ENCODE data around the gene PLEKHG3. TPM values are rescaled to one million over a fixed set of nuclear protein-coding genes. Genes with fewer than 3 reads are reported as not detected.
A peak's percentile ranks its signal among the peaks of the same experiment; 100 is the strongest.

PLEKHG3 gene
- total RNA-seq, 1 experiment from 2014 or later, result 79.5 TPM

DNA sequence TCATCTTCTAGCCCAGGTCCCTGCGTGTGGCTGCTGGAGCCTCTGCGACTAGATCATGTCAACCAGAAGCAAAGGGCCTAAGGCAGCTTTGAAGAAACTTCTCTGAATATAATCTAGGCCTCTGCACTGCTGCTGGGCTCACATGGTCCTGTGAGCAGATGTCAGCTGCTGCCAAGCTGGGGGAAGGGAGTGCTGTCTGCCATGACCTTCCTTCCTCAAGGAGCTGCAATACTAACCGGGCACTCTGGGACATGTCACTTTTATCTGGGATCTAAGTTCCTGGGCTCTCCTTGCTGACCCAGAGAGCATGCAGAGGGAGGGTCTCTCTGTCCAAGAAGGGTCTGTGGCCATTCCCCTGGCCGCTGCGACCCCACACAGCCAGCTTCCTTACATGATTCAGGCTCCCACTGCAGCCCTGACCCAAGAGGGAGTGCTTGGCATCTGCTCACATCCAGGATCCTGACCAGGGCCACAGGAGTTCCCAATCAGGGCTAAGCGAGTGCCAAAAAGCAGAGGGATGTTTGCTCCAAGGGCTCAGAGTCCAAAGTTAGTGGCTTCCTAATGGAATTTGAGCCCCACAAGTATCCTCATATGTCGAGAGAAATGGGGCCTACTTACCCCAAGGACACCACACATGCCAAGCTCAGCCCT, 74.0 kb downstream of the PLEKHG3 start:
- H3K36me3 ChIP-seq, result no peaks in the 10 kb centered on the region

DNA sequence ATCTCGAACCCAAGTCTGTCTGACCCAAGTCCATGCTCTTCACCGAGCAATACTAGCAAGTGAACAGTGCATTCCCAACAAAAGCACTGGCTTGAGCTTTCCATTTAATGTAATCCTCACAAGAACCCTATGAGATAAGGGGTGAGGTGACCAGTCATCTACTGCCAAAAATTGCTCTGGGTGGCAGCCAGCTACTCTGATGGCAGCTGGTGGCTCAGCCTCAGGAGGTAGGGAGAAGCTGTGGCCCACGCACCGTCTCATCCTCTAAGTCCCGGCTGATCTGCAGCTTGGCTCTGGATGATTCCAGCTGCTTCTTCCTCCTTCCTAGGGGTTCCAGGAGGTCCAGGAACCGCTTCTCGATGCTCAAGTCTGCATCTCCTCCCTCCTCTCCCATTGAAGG, 75.2 kb downstream of the PLEKHG3 start:
- Histone ChIP-seq H3K27ac (no peak overlapping the region), H3K4me1 (replicated peaks) (no peaks in the 10 kb centered on the region), H3K36me3 (no peaks in the 10 kb centered on the region), H3K4me3 (no peak overlapping the region), H3K27me3 (replicated peaks) (no peaks in the 10 kb centered on the region), H3K9me3 (replicated peaks) (no peaks in the 10 kb centered on the region)
- DNase-seq (ENCODE audit: low read depth in 1 of 2, low spot score in 2 of 2), result no peak

More for the DNA sequence above, 74.0 kb downstream of the PLEKHG3 start:
- DNase-seq (ENCODE audit: low read depth in 1 of 2, low spot score in 2 of 2), result no peak
- H3K9me3 ChIP-seq (replicated peaks), result no peaks in the 10 kb centered on the region
- H3K4me1 ChIP-seq (replicated peaks), result no peaks in the 10 kb centered on the region
- H3K4me3 ChIP-seq, result no peak overlapping the region
- no peak overlapping the region for H3K27ac ChIP-seq
- no peaks in the 10 kb centered on the region for H3K27me3 ChIP-seq (replicated peaks)

DNA sequence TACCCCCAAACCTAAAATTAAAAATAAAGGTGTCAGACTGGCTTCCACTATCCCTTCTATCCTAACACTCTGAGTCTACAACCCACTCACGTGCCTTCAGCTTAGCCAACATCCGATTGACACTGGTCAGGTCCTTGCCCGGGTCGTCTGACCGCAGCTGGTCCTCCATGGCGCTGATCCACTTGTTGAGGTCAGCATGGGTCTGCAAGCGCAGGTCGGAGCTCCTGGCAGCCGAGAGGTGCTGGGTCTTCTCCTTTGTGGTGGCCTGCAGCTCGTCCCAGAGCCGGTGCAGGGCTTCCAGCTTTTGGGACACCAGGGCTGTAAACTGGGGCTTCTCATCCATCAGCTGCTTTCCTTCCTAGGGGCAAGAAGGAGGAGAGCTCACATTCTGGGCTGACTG, 78.0 kb downstream of the PLEKHG3 start:
- H3K36me3 ChIP-seq, result no peaks in the 10 kb centered on the region

DNA sequence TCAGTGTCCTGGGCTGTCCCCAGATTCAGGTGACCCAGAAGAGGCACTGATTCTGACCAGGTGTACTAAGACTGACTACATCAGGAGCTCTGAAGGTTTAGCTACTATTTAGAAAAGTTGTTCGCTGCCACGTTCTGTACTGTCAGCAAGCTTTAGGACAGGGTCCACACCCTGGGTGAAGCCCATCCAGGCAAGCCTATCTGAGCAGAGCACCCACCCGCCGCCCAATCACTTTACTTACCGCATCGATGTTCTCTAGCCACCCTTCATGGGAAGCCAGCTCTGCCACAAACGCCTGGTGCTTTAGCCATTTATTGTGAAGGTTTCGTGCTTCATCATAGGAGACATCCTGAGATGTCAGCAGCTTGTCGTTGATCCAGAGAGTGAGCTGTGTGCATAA, 79.8 kb downstream of the PLEKHG3 start:
- H3K9me3 ChIP-seq (replicated peaks), result no peaks in the 10 kb centered on the region
- no peak overlapping the region for H3K27ac ChIP-seq
- peaks cover 8% of the 10 kb centered on the region for H3K4me1 ChIP-seq (replicated peaks)
- no peak overlapping the region for H3K4me3 ChIP-seq
- H3K27me3 ChIP-seq (replicated peaks), result no peaks in the 10 kb centered on the region
- H3K36me3 ChIP-seq, result no peaks in the 10 kb centered on the region
- DNase-seq (ENCODE audit: low read depth in 1 of 2, low spot score in 2 of 2), result no peak

More for the DNA sequence above, 78.0 kb downstream of the PLEKHG3 start:
- no peak for DNase-seq (ENCODE audit: low read depth in 1 of 2, low spot score in 2 of 2)
- H3K4me3 ChIP-seq, result no peak overlapping the region
- H3K4me1 ChIP-seq (replicated peaks), result no peaks in the 10 kb centered on the region
- H3K27ac ChIP-seq, result no peak overlapping the region
- H3K9me3 ChIP-seq (replicated peaks), result no peaks in the 10 kb centered on the region
- H3K27me3 ChIP-seq (replicated peaks), result no peaks in the 10 kb centered on the region

DNA sequence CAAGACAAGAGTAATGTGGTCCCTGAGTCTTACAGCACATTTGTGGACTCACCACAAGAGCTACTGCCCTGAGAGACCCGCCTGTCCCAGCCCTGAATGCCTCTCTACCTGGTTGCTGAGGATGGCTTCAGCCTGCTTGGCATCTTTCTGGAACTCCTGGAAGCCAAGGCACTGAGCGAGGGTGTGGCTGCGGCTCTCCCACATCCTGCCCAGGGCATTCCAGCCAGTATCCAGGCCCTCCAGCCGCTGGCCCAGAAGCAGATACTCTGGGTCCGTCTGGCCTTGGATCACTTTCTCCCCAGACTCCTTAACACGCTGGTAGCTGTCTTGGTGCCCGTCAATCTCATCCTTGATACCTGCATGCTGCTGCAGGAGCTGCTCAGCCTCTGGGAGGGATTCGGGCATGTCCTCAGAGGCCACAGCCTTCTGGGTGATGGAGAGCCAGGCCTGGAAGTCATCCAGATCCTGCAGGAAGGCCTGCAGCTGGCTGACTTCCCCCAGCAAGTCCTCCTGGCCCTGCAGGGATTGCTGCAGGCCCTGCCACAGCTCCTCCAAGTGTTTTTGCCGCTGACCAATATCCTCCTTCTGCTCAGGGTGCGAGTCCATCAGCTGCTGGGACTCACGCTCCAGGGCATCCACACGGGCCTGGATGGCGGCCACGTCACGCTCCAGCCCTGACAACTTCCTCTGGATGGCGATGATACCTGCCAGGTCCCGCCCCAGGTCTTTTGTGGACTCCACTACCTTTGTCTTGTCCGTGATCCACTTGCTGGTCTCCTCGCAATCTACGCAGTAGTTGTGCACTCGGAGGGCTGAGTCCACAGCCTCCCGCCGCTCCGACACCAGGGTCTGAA, 82.3 kb downstream of the PLEKHG3 start:
- Histone ChIP-seq H3K27me3 (replicated peaks) (no peaks in the 10 kb centered on the region), H3K9me3 (replicated peaks) (no peaks in the 10 kb centered on the region), H3K36me3 (no peaks in the 10 kb centered on the region), H3K27ac (no peak overlapping the region), H3K4me3 (no peak overlapping the region), H3K4me1 (replicated peaks) (peaks cover 27% of the 10 kb centered on the region)
- DNase-seq (ENCODE audit: low read depth in 1 of 2, low spot score in 2 of 2), result no peak

DNA sequence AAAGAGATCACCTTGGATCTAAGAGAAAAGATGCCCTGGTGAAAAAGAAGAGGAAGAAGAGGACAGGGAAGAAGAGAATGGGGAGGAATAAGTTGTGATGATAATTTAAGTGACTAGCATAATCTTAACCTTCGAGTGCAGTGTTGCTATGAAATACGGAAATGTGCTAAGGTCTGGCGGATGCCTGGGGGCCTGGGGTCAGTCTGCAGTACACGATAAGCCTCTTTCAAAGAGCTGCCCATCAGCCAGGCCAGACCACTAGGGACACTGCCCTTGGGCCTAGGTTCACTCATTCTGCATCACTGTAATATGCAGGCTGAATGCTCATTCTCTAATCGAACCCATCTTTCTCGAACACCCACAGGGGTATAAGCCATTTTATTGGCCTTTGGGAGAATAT, 83.4 kb downstream of the PLEKHG3 start:
- no peak overlapping the region for H3K27ac ChIP-seq
- H3K36me3 ChIP-seq, result no peaks in the 10 kb centered on the region
- H3K4me3 ChIP-seq, result no peak overlapping the region
- H3K27me3 ChIP-seq (replicated peaks), result no peaks in the 10 kb centered on the region
- no peaks in the 10 kb centered on the region for H3K9me3 ChIP-seq (replicated peaks)
- H3K4me1 ChIP-seq (replicated peaks), result peaks cover 38% of the 10 kb centered on the region
- DNase-seq (ENCODE audit: low read depth in 1 of 2, low spot score in 2 of 2), result no peak

DNA sequence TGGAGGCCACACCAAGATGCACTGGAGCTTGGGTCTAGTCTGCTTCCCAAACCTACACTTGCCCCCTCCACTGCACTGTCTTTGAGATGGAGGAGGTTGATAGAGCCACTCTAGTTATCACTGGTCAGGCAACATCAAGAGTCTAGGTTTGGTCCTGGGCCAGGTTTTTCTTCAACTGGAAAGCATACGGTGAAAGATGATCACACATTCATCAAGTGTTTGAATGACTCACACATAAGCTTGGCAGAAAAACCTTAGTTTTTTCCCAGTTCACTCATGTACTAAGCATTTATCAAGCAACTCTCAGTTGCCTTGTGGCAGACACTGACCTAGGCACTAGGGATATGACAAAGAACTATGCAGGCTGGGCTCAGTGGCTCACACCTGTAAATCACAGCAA, 84.5 kb downstream of the PLEKHG3 start:
- Histone ChIP-seq H3K4me3 (no peak overlapping the region), H3K9me3 (replicated peaks) (no peaks in the 10 kb centered on the region), H3K4me1 (replicated peaks) (peaks cover 38% of the 10 kb centered on the region), H3K27ac (no peak overlapping the region), H3K36me3 (no peaks in the 10 kb centered on the region), H3K27me3 (replicated peaks) (no peaks in the 10 kb centered on the region)
- peak in 1 of 2 experiments; percentile 34 for DNase-seq (ENCODE audit: low read depth in 1 of 2, low spot score in 2 of 2)

DNA sequence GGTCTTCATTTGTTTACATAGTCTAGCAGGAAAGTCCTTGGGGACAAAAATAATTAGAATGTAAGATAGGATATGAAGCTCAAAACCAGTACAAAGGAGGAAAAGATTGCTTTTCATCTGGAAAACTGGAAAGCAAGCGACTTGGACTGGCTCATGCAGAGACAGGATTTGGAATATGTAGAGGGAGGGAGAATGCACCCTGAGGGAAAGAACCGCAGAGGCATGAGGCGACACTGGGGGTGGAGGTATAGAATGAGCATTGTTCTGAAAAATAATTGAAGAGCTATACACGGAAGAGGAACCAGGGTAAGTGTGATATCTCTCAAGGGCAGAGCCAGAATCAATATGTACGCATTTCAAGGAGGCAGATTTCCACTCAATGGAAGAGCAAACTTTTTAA, 85.5 kb downstream of the PLEKHG3 start:
- Histone ChIP-seq H3K9me3 (replicated peaks) (no peaks in the 10 kb centered on the region), H3K36me3 (no peaks in the 10 kb centered on the region), H3K4me3 (no peak overlapping the region), H3K4me1 (replicated peaks) (peaks cover 38% of the 10 kb centered on the region), H3K27me3 (replicated peaks) (no peaks in the 10 kb centered on the region), H3K27ac (no peak overlapping the region)
- no peak for DNase-seq (ENCODE audit: low read depth in 1 of 2, low spot score in 2 of 2)

DNA sequence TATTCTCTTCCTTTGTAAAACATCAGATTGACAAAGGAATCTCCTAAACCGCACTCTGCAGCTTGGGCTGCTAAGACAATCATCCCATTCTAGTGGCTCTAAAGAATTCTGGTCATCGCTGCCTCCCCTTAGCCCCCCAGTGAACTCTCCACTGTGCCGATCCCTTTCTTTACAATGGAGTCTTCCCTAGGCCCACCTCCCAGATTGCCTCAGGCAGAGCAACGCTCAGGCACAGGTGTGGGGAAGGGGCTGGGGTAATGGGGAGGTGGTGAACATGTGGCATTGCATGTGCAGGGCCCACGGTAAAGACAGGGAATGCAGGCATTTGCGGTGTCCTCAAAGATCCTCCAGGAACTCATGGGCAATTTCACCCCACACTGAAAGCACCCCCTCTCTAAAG, 86.3 kb downstream of the PLEKHG3 start:
- DNase-seq (ENCODE audit: low read depth in 1 of 2, low spot score in 2 of 2), result no peak
- H3K27me3 ChIP-seq (replicated peaks), result no peaks in the 10 kb centered on the region
- peaks cover 38% of the 10 kb centered on the region for H3K4me1 ChIP-seq (replicated peaks)

DNA sequence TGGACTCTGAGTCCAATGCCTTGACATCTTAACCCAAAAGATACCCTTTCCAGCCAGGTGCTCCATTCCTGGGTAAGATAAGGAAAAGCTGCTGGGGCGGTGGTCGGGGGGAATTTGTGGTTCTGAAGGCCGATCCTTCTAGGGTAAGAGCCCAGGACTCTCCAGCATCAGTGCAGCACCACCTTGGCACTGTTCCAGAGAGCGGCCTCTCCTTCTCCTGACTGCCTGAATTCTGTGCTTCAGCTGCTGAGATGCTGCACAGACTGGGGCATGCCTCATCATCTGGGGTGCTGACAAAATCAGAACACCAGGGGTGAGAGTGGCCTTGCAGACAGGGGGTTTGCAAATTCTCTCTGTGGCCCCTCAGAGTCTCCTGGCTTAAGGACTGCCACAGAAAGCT, 88.0 kb downstream of the PLEKHG3 start:
- no peaks in the 10 kb centered on the region for H3K27me3 ChIP-seq (replicated peaks)

More for the DNA sequence above, 86.3 kb downstream of the PLEKHG3 start:
- H3K4me3 ChIP-seq, result no peak overlapping the region
- H3K36me3 ChIP-seq, result no peaks in the 10 kb centered on the region
- no peaks in the 10 kb centered on the region for H3K9me3 ChIP-seq (replicated peaks)
- H3K27ac ChIP-seq, result peak overlapping the region; percentile 49; the same call in 1 of the 2 replicates

DNA sequence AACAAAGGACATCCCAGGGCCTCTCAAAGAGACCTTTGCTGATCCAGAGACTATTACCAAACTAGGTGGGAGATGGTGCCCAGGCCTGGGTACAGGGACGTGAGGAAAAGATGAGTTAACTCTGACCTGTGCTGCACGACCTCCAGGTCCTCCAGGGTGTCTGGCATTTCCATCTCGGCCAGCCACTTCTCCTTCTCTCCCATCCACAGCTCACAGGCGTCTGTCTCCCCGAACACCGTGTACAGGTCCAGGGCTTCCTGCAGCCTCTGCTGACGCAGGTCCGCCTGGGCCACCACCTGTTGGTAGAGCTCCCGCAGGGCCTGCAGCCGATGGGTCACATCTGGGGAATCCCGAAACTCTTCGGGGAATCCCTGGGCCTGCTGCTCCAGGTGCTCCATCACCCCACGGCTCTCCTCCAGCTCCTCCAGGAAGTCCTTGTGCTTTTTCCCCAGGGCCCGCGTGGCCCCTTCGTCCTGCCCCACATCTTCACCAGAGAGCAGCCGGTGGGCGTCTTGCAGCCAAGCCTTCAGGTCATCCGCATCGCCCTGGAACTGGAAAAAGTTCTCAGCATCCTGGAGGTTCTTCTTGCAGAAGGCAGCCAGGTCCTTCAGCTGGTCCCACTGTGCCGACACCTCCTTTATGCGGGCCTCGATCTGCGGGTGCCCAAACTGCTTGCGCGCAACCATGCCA, 88.8 kb downstream of the PLEKHG3 start:
- Histone ChIP-seq H3K36me3 (no peaks in the 10 kb centered on the region), H3K27me3 (replicated peaks) (no peaks in the 10 kb centered on the region), H3K4me3 (no peak overlapping the region), H3K27ac (no peak overlapping the region), H3K9me3 (replicated peaks) (no peaks in the 10 kb centered on the region), H3K4me1 (replicated peaks) (peaks cover 38% of the 10 kb centered on the region)
- no peak for DNase-seq (ENCODE audit: low read depth in 1 of 2, low spot score in 2 of 2)

More for the DNA sequence above, 88.0 kb downstream of the PLEKHG3 start:
- DNase-seq (ENCODE audit: low read depth in 1 of 2, low spot score in 2 of 2), result no peak
- H3K27ac ChIP-seq, result 0 out of 2 replicates have a peak overlapping the region, but pooled peaks have one; percentile 16
- peaks cover 38% of the 10 kb centered on the region for H3K4me1 ChIP-seq (replicated peaks)
- H3K9me3 ChIP-seq (replicated peaks), result no peaks in the 10 kb centered on the region
- H3K36me3 ChIP-seq, result no peaks in the 10 kb centered on the region
- H3K4me3 ChIP-seq, result no peak overlapping the region

DNA sequence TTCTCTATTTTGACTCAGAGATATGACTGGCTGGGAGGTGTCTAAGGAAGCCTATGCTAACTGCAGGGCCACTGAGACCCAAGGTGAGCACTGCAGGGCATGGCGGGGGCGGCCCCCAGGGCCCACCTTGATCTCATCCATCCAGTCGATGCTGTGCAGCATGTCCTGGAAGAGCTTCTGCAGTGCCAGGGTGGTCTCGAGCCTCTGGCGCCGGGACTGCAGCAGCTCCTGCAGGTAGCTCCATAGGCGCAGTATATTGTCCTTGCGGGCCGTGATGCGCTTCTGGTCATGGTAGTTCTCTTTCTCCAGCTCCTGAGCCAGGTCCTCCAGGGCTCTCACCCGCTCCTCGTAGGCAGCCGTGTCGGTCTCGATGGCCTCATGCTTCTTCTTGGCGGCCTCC, 91.0 kb downstream of the PLEKHG3 start:
- Histone ChIP-seq H3K27ac (no peak overlapping the region), H3K27me3 (replicated peaks) (no peaks in the 10 kb centered on the region)

DNA sequence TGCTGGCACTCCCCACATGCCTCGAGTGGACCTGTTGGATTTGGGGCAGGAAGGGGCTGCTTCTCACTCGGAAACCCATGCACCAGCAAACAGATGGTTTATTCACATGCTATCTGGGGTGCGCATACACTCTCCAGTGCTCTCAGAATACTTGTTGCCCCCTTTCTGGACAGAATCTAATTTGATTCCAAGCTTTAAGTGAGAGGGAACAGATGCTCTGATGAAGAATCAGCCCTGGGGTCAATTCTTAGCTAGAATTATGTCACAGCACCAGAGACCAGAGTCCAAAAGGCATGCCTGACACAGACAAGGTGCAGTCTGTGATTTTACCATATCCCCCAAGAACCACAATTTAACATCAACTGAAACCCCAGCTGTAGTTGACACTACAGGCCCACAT, 91.7 kb downstream of the PLEKHG3 start:
- Histone ChIP-seq H3K27ac (no peak overlapping the region), H3K27me3 (replicated peaks) (no peaks in the 10 kb centered on the region)
- DNase-seq (ENCODE audit: low read depth in 1 of 2, low spot score in 2 of 2), result no peak

More for the DNA sequence above, 91.0 kb downstream of the PLEKHG3 start:
- DNase-seq (ENCODE audit: low read depth in 1 of 2, low spot score in 2 of 2), result no peak
- H3K36me3 ChIP-seq, result no peaks in the 10 kb centered on the region
- no peaks in the 10 kb centered on the region for H3K9me3 ChIP-seq (replicated peaks)
- peaks cover 30% of the 10 kb centered on the region for H3K4me1 ChIP-seq (replicated peaks)
- H3K4me3 ChIP-seq, result no peak overlapping the region

DNA sequence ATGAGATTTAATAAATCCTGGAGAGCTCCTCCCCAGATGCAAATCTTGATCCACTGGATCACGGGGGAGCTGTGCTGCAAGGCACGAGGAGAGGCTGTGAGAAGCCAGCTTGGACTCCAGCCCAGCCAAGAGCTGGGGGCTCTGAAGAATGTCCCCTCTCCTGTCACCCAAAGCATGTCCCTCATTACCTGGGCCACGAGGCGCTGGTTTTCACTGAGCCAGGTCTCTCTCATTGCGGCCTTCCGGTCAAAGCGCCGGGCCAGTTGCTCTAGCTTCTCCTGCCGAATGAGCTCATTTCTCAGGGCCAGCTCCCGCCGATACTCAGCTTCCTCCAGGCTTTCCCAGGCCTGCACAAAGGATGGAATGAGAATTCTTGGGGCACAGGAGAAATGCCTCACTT, 92.1 kb downstream of the PLEKHG3 start:
- no peak for DNase-seq (ENCODE audit: low read depth in 1 of 2, low spot score in 2 of 2)
- no peak overlapping the region for H3K4me3 ChIP-seq
- H3K36me3 ChIP-seq, result no peaks in the 10 kb centered on the region
- H3K27ac ChIP-seq, result no peak overlapping the region
- no peaks in the 10 kb centered on the region for H3K9me3 ChIP-seq (replicated peaks)
- H3K4me1 ChIP-seq (replicated peaks), result peaks cover 23% of the 10 kb centered on the region
- no peaks in the 10 kb centered on the region for H3K27me3 ChIP-seq (replicated peaks)

More for the DNA sequence above, 91.7 kb downstream of the PLEKHG3 start:
- Histone ChIP-seq H3K4me1 (replicated peaks) (peaks cover 28% of the 10 kb centered on the region), H3K4me3 (no peak overlapping the region), H3K9me3 (replicated peaks) (no peaks in the 10 kb centered on the region), H3K36me3 (no peaks in the 10 kb centered on the region)
